GM11168 (cell line): ENCODE results near the gene BARHL2.

Source experiments
- in situ Hi-C: fragments of 300-500 bp; cut with MboI; formaldehyde crosslinking; loops from one replicate; pipeline ENCODE4 v1.12.0; 2022; ENCODE audit warnings: low sequenced_read_pairs; ENCODE audit not compliant: unreplicated experiment

BARHL2 gene

GRCh38 chr1:90716552-90717355 is at the start of gene BARHL2:
BARHL2 (minus strand) TSS chr1:90717302; CDS start chr1:90717195, 107 bp downstream.
- in situ Hi-C loops: loop anchor here (25.0 kb wide), 1 partner anchor 446 kb away; no protein-coding TSS in a partner anchor

GRCh38 chr1:90763930-90764329 is 46.8 kb upstream of the BARHL2 start:
- in situ Hi-C loops: no loop called here

DNA sequence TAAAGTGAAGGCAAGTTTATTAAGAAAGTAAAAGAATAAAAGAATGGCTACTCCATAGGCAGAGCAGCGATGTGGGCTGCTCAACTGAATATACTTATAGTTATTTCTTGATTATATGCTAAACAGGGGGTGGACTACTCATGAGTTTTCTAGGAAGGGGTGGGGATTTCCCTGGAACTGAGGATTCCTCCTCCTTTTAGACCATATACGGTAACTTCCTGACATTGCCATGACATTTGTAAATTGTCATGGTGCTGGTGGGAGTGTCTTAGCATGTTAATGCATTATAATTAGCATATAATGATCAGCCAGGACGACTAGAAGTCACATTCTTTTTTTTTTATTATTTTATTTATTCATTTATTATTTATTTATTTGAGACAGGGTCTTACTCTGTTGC is 46.4 kb upstream of the BARHL2 start:
- in situ Hi-C loops: no loop called here

- in situ Hi-C loops: no loop called here
Observed at GRCh38 chr1:90761781-90762589, 44.9 kb upstream of the BARHL2 start.

GRCh38 chr1:90761156-90761555 is 44.1 kb upstream of the BARHL2 start:
- in situ Hi-C loops: no loop called here

DNA sequence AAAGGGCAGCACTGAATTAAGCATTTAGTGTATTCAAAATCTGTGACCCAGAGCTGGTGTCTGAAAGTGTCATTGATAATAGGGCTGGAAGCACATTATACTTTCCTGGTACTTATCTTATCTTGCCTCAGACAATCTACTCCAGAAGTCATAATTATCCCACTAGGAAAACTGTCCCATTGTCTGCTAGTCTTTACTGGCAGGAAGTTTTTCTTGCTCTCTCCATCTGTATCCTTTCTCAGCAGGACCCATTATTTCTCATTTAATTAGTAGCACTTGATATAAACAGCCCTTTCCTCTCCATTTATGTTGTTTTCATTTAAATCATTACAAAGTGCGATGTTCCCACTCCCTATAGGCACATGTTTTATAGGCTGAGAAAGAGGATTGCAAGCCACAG is 36.5 kb upstream of the BARHL2 start:
- in situ Hi-C loops: no loop called here

- in situ Hi-C loops: no loop called here
Observed at GRCh38 chr1:90748668-90749067, 31.6 kb upstream of the BARHL2 start.

DNA sequence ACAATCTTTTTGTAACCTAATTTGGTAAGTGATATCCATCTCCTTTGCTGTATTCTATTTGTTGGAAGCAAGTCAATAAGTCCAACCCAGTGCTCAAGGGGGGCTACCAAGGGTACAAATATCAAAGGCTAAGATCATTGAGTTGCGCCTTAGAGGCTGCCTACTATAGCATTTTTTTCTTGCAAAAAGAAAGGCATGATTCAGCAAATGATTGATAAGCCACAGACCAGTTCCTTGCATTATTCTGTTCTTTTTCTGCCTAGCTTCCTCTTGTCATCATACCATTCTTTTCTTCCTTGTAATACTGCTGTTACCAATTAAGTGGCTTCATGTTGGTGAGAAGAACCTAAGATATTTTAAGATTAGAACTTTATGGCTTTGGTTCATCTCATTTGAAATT is 29.8 kb upstream of the BARHL2 start:
- in situ Hi-C loops: no loop called here

- in situ Hi-C loops: no loop called here
Observed at GRCh38 chr1:90745972-90746371, 28.9 kb upstream of the BARHL2 start.

GRCh38 chr1:90732136-90732535 is 15.0 kb upstream of the BARHL2 start:
- in situ Hi-C loops: no loop called here

DNA sequence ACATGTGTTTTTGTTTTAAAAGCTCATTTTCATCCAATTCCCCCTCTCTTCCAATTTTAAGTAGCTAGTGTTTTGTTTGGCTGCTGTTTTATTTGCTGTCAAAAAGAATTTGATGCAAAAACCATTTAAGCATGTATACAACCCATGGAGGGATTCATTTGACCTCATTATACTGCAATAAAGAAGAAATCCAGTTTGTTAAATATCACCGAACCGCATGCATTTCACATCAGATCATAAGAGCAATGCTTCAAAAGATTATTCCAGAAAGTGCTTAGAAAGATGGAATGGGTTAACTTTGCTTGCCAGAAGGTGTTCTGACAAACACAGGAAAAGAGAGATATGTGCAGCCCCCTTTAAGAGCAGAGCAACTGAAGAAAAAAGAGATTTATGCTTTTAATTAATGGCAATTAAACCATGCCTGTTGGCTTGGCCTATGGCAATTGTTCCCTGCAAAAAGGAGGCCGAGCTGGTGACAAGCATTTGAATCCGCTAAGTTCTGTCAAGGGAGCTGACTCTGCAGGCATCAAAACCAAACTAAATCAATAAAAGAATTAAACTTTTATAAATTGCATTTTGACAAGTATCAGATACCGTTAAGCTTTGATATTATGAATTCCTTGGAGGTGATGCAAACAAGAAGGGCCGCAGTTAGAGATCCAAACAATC is 14.4 kb upstream of the BARHL2 start:
- in situ Hi-C loops: no loop called here

- in situ Hi-C loops: no loop called here
Observed at GRCh38 chr1:90730243-90731022, 13.3 kb upstream of the BARHL2 start.

DNA sequence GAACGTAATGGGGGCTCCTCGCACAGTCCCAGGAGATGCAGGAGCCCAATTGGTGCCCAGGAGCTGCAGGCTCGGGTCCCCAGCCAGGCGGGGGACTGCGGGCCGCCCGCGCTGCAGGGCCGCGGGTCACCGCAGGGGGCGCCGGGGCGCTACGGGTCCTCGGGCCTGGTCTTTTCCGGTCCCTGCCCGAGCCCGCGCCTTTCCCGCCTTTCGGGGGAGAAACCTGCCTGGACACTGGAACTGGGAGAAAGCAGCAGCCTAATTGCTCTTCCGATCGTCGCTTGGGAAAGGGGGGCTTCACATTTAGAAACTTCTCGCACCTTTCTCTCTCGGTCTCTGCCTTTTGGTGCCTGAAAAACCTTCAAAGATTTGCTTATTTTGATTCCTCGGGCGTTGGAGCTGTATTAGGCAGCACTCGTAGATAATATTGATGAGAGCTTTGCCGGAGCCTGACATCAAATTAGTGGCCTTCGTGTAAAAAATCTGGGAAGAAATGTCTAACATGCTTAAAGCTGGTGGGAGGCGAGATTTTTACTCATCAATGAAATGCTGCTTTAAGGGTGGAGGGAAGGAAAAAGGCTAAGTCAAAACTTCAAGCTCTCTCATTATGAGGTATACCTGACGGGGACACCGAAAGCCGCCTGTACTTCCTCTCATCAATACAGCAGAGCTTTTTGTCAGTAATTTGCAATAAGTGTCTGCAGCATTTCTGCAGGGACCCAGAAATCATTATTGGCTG is 12.6 kb upstream of the BARHL2 start:
- in situ Hi-C loops: no loop called here

DNA sequence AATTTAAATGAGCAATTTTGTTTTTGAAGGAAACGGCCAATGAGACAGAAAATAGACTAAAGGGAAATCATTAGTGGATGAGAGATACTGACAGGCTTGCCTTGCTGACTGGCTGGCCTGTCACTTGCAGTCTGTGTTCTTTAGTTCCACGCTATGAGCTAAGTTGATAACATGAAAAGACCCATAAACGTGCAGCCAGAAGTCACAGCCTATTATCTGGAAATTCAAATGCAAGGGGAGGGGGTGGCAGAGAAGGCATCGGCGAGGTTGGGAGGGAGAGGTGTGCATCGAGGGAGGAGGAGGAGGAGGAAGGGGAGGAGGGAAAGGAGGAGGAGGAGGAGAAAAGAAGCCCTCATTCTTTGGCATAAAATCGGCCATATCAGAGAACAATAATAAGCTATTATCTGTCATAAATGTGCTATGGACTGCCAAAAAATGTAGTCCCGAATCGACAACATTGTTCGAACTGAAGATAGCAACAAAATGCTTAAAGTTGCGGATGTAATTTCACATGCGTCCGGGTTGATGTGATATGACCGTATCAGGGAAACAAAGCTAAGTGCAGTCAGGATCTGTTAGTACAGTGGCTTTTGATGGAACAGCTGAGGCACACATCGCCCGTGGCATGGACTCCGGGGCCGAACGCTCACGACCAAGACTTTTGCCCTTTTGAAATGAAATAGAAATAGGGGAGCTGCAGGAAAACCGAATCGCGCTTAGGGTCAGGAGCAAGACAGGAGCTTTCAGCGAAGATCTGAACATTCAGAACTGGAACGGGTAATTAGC is 11.6 kb upstream of the BARHL2 start:
- in situ Hi-C loops: no loop called here

DNA sequence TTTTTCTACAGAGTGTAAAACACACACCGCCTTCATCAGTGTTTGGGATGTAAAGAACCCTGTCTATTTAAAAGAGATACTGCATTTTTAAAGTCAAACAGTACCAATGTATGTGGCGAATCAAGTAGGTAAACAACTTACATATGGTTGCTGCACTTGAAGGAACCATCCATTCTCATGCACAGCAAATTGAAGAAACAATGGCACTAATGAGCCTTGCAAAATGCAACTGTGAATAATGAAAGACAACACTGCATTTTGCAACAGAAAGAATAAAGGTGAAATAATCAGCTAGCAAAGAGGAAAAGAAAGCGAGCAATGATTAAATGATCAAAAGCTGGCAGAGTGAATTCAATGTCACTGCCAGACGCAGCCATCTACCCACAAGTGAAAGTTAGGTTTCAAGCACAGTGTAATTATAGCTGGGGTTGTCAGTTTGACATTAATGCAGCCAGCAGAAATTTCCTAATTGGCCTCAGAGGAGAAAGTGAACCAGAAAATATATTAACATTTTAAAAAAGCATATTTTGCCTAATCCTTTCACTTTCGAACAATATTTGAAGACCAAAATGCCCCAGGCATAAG is 10.9 kb upstream of the BARHL2 start:
- in situ Hi-C loops: no loop called here

GRCh38 chr1:90726986-90727480 is 9.9 kb upstream of the BARHL2 start:
- in situ Hi-C loops: no loop called here

DNA sequence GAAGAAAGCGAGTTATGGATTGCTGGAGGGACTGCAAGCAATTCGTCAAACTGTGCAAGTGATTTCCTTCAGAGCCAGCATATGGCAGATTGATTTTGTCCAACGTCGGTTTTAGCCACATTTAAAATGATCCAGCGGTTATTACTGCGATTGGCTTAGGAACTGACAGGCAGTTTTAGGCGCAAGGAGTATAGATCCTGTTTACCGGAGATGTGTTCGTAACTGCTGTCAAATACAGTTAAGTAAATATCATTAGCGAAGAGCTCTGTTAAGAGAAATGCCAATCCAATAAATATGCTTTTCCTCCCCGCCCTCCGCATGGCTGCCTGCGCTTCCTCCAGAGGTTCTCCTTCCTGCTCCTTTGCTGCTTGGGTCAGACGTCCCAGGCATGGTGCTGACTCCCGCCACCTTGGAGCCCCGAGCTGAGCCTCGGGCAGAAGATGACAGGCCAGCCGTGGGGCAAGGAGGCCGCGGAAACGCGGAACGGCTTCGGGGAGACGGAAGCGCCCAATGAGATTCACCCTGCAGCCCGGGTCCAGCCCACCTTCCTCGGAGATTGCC is 9.4 kb upstream of the BARHL2 start:
- in situ Hi-C loops: no loop called here
